ENCODE results near the gene SHANK1. TPM values are rescaled to one million over a fixed set of nuclear protein-coding genes. Genes with fewer than 3 reads are reported as not detected.
A peak's percentile ranks its signal among the peaks of the same experiment; 100 is the strongest.

The SHANK1 gene
- total and polyA plus RNA-seq, 2 of the 13 experiments (the other 11 are each of a cell fraction or from before 2014, with no cell fraction given): not detected

DNA sequence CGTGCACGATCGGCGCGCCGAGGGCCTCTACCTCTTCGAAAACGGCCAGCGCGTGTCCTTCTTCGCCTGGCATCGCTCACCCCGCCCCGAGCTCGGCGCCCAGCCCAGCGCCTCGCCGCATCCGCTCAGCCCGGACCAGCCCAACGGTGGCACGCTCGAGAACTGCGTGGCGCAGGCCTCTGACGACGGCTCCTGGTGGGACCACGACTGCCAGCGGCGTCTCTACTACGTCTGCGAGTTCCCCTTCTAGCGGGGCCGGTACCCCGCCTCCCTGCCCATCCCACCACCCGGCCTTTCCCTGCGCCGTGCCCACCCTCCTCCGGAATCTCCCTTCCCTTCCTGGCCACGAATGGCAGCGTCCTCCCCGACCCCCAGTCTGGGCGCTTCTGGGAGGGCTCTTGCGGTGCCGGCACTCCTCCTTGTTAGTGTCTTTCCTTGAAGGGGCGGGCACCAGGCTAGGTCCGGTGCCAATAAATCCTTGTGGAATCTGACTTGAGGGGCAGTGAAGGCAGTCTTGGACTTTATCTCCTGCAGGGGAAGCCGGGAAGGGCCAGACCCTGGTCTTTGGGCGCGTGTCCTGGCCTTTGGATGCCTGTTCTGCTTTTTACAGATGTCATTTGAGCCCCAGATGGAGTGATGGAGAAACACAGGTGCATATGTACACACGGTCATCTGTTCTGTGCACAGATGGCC, 5.8 kb upstream of the SHANK1 start (continued):
- TF ChIP-seq FUBP1 (CRISPR knock-in tag; IDR thresholded peaks at IDR 0.05; ENCODE audit: borderline replicate concordance): no peak

- Histone ChIP-seq H3K4me2 (ENCODE audit: low read depth, low read length) (peak overlapping the region; percentile 74), H3K9ac (ENCODE audit: insufficient read depth, low read depth, low read length) (no peak overlapping the region), H3K4me1 (ENCODE audit: insufficient read depth, low read length) (no peaks in the 10 kb centered on the region), H3K79me2 (ENCODE audit: insufficient read depth, low read length) (no peaks in the 10 kb centered on the region), H4K20me1 (ENCODE audit: insufficient read depth, low read length) (no peaks in the 10 kb centered on the region), H3K9me3 (ENCODE audit: low read length) (no peaks in the 10 kb centered on the region), H2AFZ (ENCODE audit: low read length) (no peak overlapping the region), H3K27ac (ENCODE audit: extremely low read length, insufficient read depth, low read length) (no peak overlapping the region), H3K36me3 (replicated peaks in 1 of 2; ENCODE audit: control insufficient read depth in 1 of 2, insufficient read depth in 2 of 2, low read length in 2 of 2) (no peaks in the 10 kb centered on the region), H3K27me3 (ENCODE audit: control insufficient read depth in 1 of 2, insufficient read depth in 2 of 2, low read length in 2 of 2) (peaks cover 9 to 50% of the 10 kb centered on the region in 2 experiments), H3K4me3 (replicated peaks in 1 of 3; ENCODE audit: insufficient read depth in 1 of 3, low read depth in 2 of 3, low read length in 3 of 3) (peak overlapping the region; percentile 34 to 69 (median 43); a peak in 5 of 6 replicates)
- DNase-seq (ENCODE audit: low spot score): peak; percentile 38
- FAIRE-seq: no peak
- in situ Hi-C loops (cut with HindIII; ENCODE audit: extremely low pct_ligation_motif_present, low pct_unique_long_range_greater_than_20kb): no loop called here
- intact Hi-C loops (cut with micrococcal nuclease; ENCODE audit: unreplicated experiment): loop anchor here (5.0 kb wide), 1 partner anchor 58 kb away; no protein-coding TSS in a partner anchor
- peak; percentile 80 for ATAC-seq
- 31% methylated on average over 43 of the region's 65 CpGs for WGBS (ENCODE audit: low lambda C conversion rate)
- ChIA-PET POLR2A (interaction anchor here (1.0 kb wide), 1 partner anchor 80 kb away, joined by 3 read pairs; no protein-coding TSS in a partner anchor), CTCF (ENCODE audit: low intra/inter-chr PET ratio, low total read pairs) (interaction anchor here (1.4 kb wide), 1 partner anchor 59 kb away, joined by 5 read pairs; no protein-coding TSS in a partner anchor)
- no TSS peak for BruUV-seq (replicated peaks)
- TF ChIP-seq HIVEP1 (CRISPR knock-in tag; IDR thresholded peaks at IDR 0.05): no peak
- TF ChIP-seq POGK (CRISPR knock-in tag; conservative IDR thresholded peaks at IDR 0.05): 0 out of 2 replicates have a peak, but pooled peaks have one; percentile 42
- peak; percentile 69; the same call in 1 of the 2 replicates for TF ChIP-seq KDM2A (CRISPR knock-in tag; IDR thresholded peaks at IDR 0.05; ENCODE audit: borderline replicate concordance, low read depth)
- no peak for TF ChIP-seq CC2D1A (CRISPR knock-in tag; IDR thresholded peaks at IDR 0.05)
- TF ChIP-seq ZSCAN25 (CRISPR knock-in tag; IDR thresholded peaks at IDR 0.05): peak; percentile 29; the same call in 1 of the 2 replicates
- peak; percentile 39 for TF ChIP-seq HNRNPLL (IDR thresholded peaks at IDR 0.05; ENCODE audit: low read depth, low read length, poor library complexity, severe bottlenecking)
- peak; percentile 68 for TF ChIP-seq RAD21 (CRISPR knock-in tag; IDR thresholded peaks at IDR 0.05)
- TF ChIP-seq STAG1 (CRISPR knock-in tag; IDR thresholded peaks at IDR 0.05): peak; percentile 32; the same call in 1 of the 2 replicates
- peak; percentile 73 for TF ChIP-seq CTCF (CRISPR knock-in tag; IDR thresholded peaks at IDR 0.05)
- no peak for TF ChIP-seq ZNF530 (CRISPR knock-in tag; IDR thresholded peaks at IDR 0.05; ENCODE audit: low read depth)
- no peak for TF ChIP-seq ZNF367 (CRISPR knock-in tag; IDR thresholded peaks at IDR 0.05; ENCODE audit: borderline replicate concordance)
- TF ChIP-seq XRCC5 (optimal IDR thresholded peaks at IDR 0.05; ENCODE audit: low read length): peak; percentile 68
- no peak for TF ChIP-seq FOXK2 (IDR thresholded peaks at IDR 0.05)
These were observed 5.1 kb upstream of the SHANK1 start for GRCh38 chr19:50724522-50725217.

Data from HepG2 (cell line).